Kidney glomerular epithelial cell (primary cell): Measurements from ENCODE around the gene SNX33.
"Not testable (repeated sequence)": the region's sequence is repeated elsewhere in the genome, so short reads cannot be mapped to it uniquely, and the experiment has no call there.

Experiments
- DNase-seq: peaks from one replicate; lab custom pipeline; 2025; lab: John Stamatoyannopoulos, UW

The SNX33 gene

GRCh38 chr15:75662823-75663519 is 15.3 kb downstream of the SNX33 start:
- DNase-seq = no peak

GRCh38 chr15:75663931-75664421 is 16.3 kb downstream of the SNX33 start:
- no peak for DNase-seq

- peak; percentile 38 for DNase-seq
These were observed 19.2 kb downstream of the SNX33 start for GRCh38 chr15:75666823-75667501.

- DNase-seq = peak; percentile 22
These were observed 21.6 kb downstream of the SNX33 start for GRCh38 chr15:75669191-75669878.

DNA sequence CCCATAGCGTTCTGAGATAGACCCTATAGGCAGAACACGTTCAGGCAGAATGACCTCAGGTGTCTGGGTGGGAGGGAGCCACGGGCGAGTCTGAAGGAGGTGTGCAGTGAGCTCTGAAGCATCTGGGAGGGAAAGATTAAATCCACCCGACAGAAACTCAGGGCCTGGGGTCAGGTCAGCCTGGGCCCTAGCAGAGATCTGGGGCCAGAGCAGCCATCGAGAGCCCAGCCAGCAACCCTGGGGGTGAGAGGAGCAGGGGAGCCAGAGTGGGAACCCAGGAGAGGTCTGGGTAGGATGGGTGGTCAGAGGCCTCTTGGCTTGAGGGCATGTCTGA is 22.1 kb downstream of the SNX33 start:
- DNase-seq = no peak

- no peak for DNase-seq
These were observed 24.3 kb downstream of the SNX33 start for GRCh38 chr15:75671730-75672602.

GRCh38 chr15:75672646-75673425 is 25.1 kb downstream of the SNX33 start:
- peak; percentile 52 for DNase-seq

- peak; percentile 30 for DNase-seq
These were observed 25.9 kb downstream of the SNX33 start for GRCh38 chr15:75673426-75674235.

DNA sequence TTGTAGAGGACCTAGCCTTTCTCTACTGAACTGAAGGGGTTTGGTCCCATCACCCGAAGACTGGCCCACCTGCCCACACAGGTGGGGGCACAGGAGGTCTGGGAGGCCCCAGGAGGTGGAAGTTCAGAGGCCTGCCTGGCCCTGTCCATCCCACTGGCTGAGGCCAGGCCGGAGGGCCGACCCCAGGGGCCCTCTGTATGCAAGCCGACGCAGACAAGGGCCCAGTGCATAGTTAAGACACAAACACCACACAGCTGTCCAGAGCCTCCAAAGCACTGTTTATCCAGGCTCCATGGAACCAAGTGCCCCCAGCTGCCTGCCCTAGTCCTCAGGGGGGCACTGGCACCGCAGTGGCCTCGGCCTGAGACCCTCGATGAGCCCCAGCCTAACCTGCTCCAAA is 26.7 kb downstream of the SNX33 start:
- DNase-seq = no peak

- DNase-seq = no peak
These were observed 28.1 kb downstream of the SNX33 start for GRCh38 chr15:75675579-75676404.

DNA sequence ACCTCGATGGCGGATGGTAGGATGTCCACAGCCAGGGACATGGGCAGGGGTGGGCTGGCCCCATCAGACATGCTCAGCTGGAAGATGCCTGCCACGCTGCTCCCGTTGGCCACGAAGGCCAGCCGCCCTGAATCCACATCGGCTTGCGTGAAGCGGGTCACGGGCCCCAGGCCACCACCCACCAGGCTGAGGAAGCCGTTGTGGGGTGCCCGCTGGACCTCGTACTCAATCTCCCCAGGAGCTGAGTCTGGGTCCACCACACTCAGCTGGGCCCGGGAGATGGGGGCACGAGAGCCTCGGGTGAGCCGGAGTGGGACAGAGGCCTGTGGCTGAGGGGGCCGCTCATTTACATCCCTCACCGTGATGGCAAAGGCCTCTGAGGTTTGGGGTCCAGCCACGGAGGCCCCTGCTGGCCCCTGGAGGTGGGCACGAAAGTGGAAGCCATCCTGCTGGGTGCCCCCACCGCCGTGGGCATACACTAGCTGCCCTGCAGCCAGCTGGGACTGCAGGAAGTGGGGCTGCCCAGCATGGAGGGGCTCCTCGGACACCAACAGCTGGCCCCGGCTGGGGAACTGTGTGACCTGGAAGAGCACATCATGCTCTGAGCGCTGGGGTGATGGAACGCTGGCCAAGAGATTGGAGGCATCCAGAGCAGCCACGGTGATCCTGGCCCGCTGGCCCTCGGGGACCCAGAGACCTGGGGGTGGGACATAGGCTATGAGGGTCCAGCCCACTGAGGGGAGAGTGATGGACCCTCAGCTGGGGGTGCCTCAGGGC is 29.2 kb downstream of the SNX33 start:
- no peak for DNase-seq

DNA sequence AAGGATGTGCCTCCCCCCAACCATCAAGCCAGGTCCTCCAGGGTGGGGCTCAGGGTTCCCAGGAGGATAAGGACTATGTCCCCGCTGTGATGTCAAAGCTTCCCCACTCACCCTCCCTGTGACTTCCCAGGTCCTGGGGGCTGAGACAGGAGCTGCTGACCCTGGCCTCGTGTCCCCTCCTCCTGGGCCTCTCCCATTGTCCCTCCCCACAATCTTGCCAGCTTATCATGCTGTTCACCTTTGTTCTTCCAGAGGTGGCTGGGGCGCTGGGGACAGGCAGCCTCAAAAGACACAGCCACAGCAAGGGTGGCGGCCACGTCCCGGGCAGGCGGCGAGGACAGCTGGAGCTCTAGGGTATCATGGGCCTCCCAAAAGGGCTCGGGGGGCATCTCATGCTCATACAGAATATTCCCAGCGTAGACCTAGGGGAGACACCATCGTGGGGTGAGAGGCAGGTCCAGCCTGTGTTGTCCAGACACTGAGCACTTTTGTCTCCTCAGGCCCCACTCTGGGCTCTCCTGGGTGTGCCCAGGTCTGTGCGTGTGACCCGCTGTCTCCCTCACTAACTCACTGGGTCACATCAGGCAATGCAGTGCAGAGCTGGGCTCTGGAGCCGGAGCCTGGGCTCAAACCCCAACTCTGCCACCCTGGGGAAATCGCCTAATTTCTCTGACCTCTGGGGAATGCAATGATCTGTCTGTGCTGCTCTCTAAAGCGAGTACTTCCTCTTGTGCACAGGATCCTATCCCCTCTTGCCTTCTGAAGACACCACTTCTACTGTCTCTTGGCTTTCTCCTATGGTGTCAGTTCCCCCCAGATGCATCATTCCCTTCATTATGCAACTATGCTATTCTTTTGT is 30.0 kb downstream of the SNX33 start:
- no peak for DNase-seq

- DNase-seq = not testable (repeated sequence)
These were observed 30.6 kb downstream of the SNX33 start for GRCh38 chr15:75678324-75678690.

DNA sequence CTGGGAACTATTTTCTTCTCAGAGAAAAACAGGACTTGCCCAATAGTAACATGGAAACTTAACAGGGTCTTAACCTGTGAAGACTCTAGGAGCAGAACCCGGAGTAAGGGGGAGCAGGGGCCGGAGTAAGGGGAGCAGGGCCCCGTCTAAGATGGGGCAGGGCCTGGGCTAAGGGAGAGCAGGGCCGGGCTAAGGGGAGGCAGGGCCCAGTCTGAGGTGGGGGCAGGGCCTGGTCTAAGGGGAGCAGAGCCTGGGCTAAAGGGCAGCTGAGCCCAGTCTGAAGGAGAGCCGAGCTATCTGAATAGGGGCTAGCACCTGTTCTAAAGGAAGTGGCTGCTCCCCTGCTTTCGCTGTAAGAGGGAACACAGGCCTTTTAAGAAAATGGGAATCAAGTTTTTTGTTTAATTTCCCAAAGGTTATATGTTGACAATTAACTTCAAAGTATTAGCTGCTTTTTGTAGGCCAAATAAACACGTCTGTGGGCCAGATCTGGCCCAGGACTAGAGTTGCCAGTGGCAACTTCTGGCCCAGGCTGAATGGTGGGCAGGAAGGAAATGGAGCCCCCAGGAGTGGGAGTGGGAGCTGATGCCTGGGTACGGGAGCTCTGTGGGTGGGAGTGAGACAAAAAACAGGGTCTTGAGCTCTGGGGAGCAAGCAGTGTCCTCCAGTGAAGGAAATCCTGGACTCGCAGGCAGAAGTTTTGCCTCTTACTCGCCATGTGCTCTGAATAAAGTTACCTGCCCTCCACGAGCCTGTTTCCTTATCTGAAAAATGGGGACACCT is 32.5 kb downstream of the SNX33 start:
- no peak for DNase-seq

- no peak for DNase-seq
These were observed 34.7 kb downstream of the SNX33 start for GRCh38 chr15:75682181-75683135.
